HG03025 (cell line): ENCODE measurements around the gene RPL28.
A peak's percentile ranks its signal among the peaks of the same experiment; 100 is the strongest.
"Not testable (repeated sequence)": the region's sequence is repeated elsewhere in the genome, so short reads cannot be mapped to it uniquely, and the experiment has no call there.

Experiments used
- ATAC-seq: cut with Tn5 transposase; IDR thresholded peaks from one replicate; pipeline ENCODE4 v1.9.1; 2021; ENCODE audit warnings: mild to moderate bottlenecking, moderate library complexity; ENCODE audit not compliant: unreplicated experiment, low FRiP score

RPL28 gene

GRCh38 chr19:55389386-55390317 lies 3.9 kb downstream of the RPL28 start:
- ATAC-seq: no peak

- no peak for ATAC-seq
Observed at GRCh38 chr19:55390461-55390880, 4.7 kb downstream of the RPL28 start.

GRCh38 chr19:55391191-55391670 lies 5.5 kb downstream of the RPL28 start:
- ATAC-seq: no peak

- no peak for ATAC-seq
Observed at GRCh38 chr19:55391702-55392615, 6.2 kb downstream of the RPL28 start.

GRCh38 chr19:55392820-55393761 lies 7.4 kb downstream of the RPL28 start:
- no peak for ATAC-seq

GRCh38 chr19:55398200-55398925 lies 12.6 kb downstream of the RPL28 start:
- no peak for ATAC-seq

GRCh38 chr19:55400281-55401087 lies 14.8 kb downstream of the RPL28 start:
- no peak for ATAC-seq

- not testable (repeated sequence) for ATAC-seq
Observed at GRCh38 chr19:55401390-55401789, 15.7 kb downstream of the RPL28 start.

- ATAC-seq: no peak
Observed at GRCh38 chr19:55402509-55402908, 16.8 kb downstream of the RPL28 start.

- no peak for ATAC-seq
Observed at GRCh38 chr19:55405638-55406037, 19.9 kb downstream of the RPL28 start.

GRCh38 chr19:55406091-55406825 lies 20.5 kb downstream of the RPL28 start:
- no peak for ATAC-seq

- no peak for ATAC-seq
Observed at GRCh38 chr19:55406826-55407549, 21.3 kb downstream of the RPL28 start.

- ATAC-seq: peak; percentile 28
Observed at GRCh38 chr19:55407550-55407799, 21.7 kb downstream of the RPL28 start, which contains the start of gene UBE2S. Gene UBE2S (minus strand): TSS chr19:55407788. CDS start chr19:55407589, 199 bp downstream.

- ATAC-seq: peak; percentile 79
Observed at GRCh38 chr19:55407800-55408532, 22.2 kb downstream of the RPL28 start.

GRCh38 chr19:55408533-55408872 lies 22.8 kb downstream of the RPL28 start:
- no peak for ATAC-seq

GRCh38 chr19:55409179-55409578 lies 23.4 kb downstream of the RPL28 start:
- not testable (repeated sequence) for ATAC-seq

- no peak for ATAC-seq
Observed at GRCh38 chr19:55410168-55410567, 24.4 kb downstream of the RPL28 start.
